ENCODE measurements around the gene GCN1. TPM values are rescaled to one million over a fixed set of nuclear protein-coding genes. Genes with fewer than 3 reads are reported as not detected.

Gene GCN1
- total RNA-seq, 1 donor from 2014 or later = 52.4 TPM

GRCh38 chr12:120099738-120100137 is 94.8 kb downstream of the GCN1 start:
- no peak for FAIRE-seq

GRCh38 chr12:120098756-120099470 is 95.6 kb downstream of the GCN1 start:
- H3K36me3 ChIP-seq (ENCODE audit: control insufficient read depth, insufficient read depth, low read length) = peaks cover 33% of the 10 kb centered on the region

More at GRCh38 chr12:120099738-120100137, 94.8 kb downstream of the GCN1 start:
- H3K36me3 ChIP-seq (ENCODE audit: control insufficient read depth, insufficient read depth, low read length) = peaks cover 32% of the 10 kb centered on the region
- H3K27me3 ChIP-seq (ENCODE audit: control insufficient read depth, insufficient read depth, low read length) = no peaks in the 10 kb centered on the region
- no peak for DNase-seq (ENCODE audit: low read depth)
- no peak overlapping the region for H3K4me3 ChIP-seq (ENCODE audit: low read depth, low read length)
- TF ChIP-seq, protein P1, sequence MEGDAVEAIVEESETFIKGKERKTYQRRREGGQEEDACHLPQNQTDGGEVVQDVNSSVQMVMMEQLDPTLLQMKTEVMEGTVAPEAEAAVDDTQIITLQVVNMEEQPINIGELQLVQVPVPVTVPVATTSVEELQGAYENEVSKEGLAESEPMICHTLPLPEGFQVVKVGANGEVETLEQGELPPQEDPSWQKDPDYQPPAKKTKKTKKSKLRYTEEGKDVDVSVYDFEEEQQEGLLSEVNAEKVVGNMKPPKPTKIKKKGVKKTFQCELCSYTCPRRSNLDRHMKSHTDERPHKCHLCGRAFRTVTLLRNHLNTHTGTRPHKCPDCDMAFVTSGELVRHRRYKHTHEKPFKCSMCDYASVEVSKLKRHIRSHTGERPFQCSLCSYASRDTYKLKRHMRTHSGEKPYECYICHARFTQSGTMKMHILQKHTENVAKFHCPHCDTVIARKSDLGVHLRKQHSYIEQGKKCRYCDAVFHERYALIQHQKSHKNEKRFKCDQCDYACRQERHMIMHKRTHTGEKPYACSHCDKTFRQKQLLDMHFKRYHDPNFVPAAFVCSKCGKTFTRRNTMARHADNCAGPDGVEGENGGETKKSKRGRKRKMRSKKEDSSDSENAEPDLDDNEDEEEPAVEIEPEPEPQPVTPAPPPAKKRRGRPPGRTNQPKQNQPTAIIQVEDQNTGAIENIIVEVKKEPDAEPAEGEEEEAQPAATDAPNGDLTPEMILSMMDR (IDR thresholded peaks at IDR 0.05; ENCODE audit: insufficient read depth, low read length, severe bottlenecking) = no peak

GRCh38 chr12:120096671-120097202 is 97.8 kb downstream of the GCN1 start:
- FAIRE-seq (no peak), DNase-seq (ENCODE audit: low read depth) (no peak)
- no peak overlapping the region for H3K4me3 ChIP-seq (ENCODE audit: low read depth, low read length)
- no peaks in the 10 kb centered on the region for H3K27me3 ChIP-seq (ENCODE audit: control insufficient read depth, insufficient read depth, low read length)
- peaks cover 28% of the 10 kb centered on the region for H3K36me3 ChIP-seq (ENCODE audit: control insufficient read depth, insufficient read depth, low read length)
- TF ChIP-seq, protein P1 (IDR thresholded peaks at IDR 0.05; ENCODE audit: insufficient read depth, low read length, severe bottlenecking) = no peak

More at GRCh38 chr12:120098756-120099470, 95.6 kb downstream of the GCN1 start:
- Histone ChIP-seq H3K4me3 (ENCODE audit: low read depth, low read length) (no peak overlapping the region), H3K27me3 (ENCODE audit: control insufficient read depth, insufficient read depth, low read length) (no peaks in the 10 kb centered on the region)
- FAIRE-seq (no peak), DNase-seq (ENCODE audit: low read depth) (no peak)
- TF ChIP-seq, protein P1 (IDR thresholded peaks at IDR 0.05; ENCODE audit: insufficient read depth, low read length, severe bottlenecking) = no peak

DNA sequence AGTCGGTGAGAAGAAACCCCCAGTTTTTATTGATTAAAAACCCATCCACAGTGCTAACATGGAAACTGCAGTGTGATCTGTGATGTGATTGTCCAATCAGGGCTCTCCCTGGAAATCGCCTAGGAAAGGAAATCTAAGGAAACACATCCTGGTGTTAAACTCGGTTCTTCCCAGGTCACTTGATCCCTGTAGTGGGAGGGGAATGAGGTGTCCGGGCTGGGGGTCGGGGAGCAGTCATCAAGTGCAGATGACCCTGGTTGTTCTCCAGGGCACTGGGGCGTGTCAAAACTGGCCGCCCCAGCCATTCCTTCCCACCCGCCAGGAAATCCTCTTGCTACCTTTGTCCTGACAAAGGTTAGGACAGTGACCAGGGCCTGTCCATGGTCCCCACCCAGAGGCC is 98.8 kb downstream of the GCN1 start:
- TF ChIP-seq, protein P1 (IDR thresholded peaks at IDR 0.05; ENCODE audit: insufficient read depth, low read length, severe bottlenecking) = no peak
- H3K27me3 ChIP-seq (ENCODE audit: control insufficient read depth, insufficient read depth, low read length) = no peaks in the 10 kb centered on the region
- no peak for FAIRE-seq
- H3K36me3 ChIP-seq (ENCODE audit: control insufficient read depth, insufficient read depth, low read length) = peaks cover 33% of the 10 kb centered on the region
- no peak for DNase-seq (ENCODE audit: low read depth)
- H3K4me3 ChIP-seq (ENCODE audit: low read depth, low read length) = no peak overlapping the region

DNA sequence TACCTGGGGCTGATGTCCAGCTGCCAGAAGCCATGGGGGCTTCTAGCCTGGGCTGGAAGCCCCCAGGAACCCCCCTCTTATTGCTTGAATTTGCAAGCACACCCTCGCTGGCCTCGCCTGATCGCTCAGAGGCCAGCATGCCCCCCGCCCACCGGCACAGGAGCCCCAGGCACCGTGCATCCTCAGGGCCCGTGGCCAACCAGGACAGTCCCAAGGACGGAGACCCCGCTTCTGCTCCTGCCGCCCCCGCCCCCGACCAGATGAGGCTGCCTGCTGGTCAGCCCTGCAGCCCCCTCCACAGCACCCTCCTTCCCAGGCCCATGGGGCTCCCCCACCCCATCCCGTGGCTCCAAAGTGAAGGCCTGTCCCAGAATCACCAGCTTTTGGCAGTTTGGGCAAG is 99.2 kb downstream of the GCN1 start:
- Histone ChIP-seq H3K36me3 (ENCODE audit: control insufficient read depth, insufficient read depth, low read length) (peaks cover 29% of the 10 kb centered on the region), H3K27me3 (ENCODE audit: control insufficient read depth, insufficient read depth, low read length) (no peaks in the 10 kb centered on the region), H3K4me3 (ENCODE audit: low read depth, low read length) (no peak overlapping the region)
- TF ChIP-seq, protein P1 (IDR thresholded peaks at IDR 0.05; ENCODE audit: insufficient read depth, low read length, severe bottlenecking) = no peak
- DNase-seq (ENCODE audit: low read depth) (no peak), FAIRE-seq (no peak)

All from bronchial epithelial cell (primary cell).